Mesenchymal stem cell (in vitro differentiated cells and primary cell): ENCODE measurements around the gene APOBEC3H. TPM values are rescaled to one million over a fixed set of nuclear protein-coding genes. Genes with fewer than 3 reads are reported as not detected.
"Not testable (repeated sequence)": the region's sequence is repeated elsewhere in the genome, so short reads cannot be mapped to it uniquely, and the experiment has no call there.

ENCODE experiments used
- DNase-seq: peaks from one replicate; pipeline ENCODE4 v3.0.0-alpha.2; 2013
- H2AFZ ChIP-seq: one replicate; pipeline ENCODE4 v1.6.1; 2013; ENCODE audit warnings: low read depth, mild to moderate bottlenecking, control low read depth, inconsistent platforms, low read length, moderate library complexity
- H2AK5ac ChIP-seq: 2 replicates; pipeline ENCODE4 v1.6.1; 2013; ENCODE audit warnings: low read length, moderate library complexity, mild to moderate bottlenecking, inconsistent platforms; ENCODE audit not compliant: severe bottlenecking
- H2BK120ac ChIP-seq: one replicate; pipeline ENCODE4 v1.6.1; 2013; ENCODE audit warnings: low read depth, mild to moderate bottlenecking, inconsistent platforms, low read length, moderate library complexity
- H2BK12ac ChIP-seq, 2 experiments: one replicate each; pipeline ENCODE4 v1.6.1; 2013; ENCODE audit warnings: inconsistent platforms in 2 of 2, low read length in 2 of 2, mild to moderate bottlenecking in 2 of 2, moderate library complexity in 2 of 2, control low read depth in 1 of 2
- H2BK15ac ChIP-seq: one replicate; pipeline ENCODE4 v1.6.1; 2013; ENCODE audit warnings: mild to moderate bottlenecking, low read depth, inconsistent platforms; ENCODE audit not compliant: poor library complexity, severe bottlenecking
- H2BK5ac ChIP-seq: 2 replicates; pipeline ENCODE4 v1.6.1; 2013; ENCODE audit warnings: low read depth, mild to moderate bottlenecking, low read length, control low read depth, inconsistent platforms; ENCODE audit not compliant: poor library complexity, severe bottlenecking
- H3K14ac ChIP-seq, 2 experiments: one replicate each; pipeline ENCODE4 v1.6.1; 2013; ENCODE audit warnings: inconsistent platforms in 2 of 2, low read length in 2 of 2, control low read depth in 1 of 2, mild to moderate bottlenecking in 1 of 2, moderate library complexity in 1 of 2
- H3K18ac ChIP-seq, 2 experiments: one replicate each; pipeline ENCODE4 v1.6.1; 2013; ENCODE audit warnings: inconsistent platforms in 2 of 2, low read length in 2 of 2, control low read depth in 1 of 2, low read depth in 1 of 2, mild to moderate bottlenecking in 1 of 2
- H3K23ac ChIP-seq, 2 experiments: one replicate each; pipeline ENCODE4 v1.6.1; 2013; ENCODE audit warnings: inconsistent platforms in 2 of 2, low read length in 2 of 2, mild to moderate bottlenecking in 2 of 2, moderate library complexity in 2 of 2, control low read depth in 1 of 2
- H3K27ac ChIP-seq: 2 replicates; pipeline ENCODE4 v1.5.1; 2013; ENCODE audit warnings: mild to moderate bottlenecking, moderate library complexity, low read length, control low read depth, inconsistent platforms; ENCODE audit not compliant: poor library complexity, severe bottlenecking
- H3K27me3 ChIP-seq, 2 experiments: 2 replicates each; pipeline versions ENCODE4 v1.6.1 to v1.7.0; 2013; ENCODE audit warnings: low read length in 2 of 2, mild to moderate bottlenecking in 2 of 2, moderate library complexity in 2 of 2, control low read depth in 1 of 2, inconsistent platforms in 1 of 2; ENCODE audit not compliant: control insufficient read depth in 1 of 2, insufficient read depth in 1 of 2
- H3K36me3 ChIP-seq, 2 experiments: 2 replicates each; pipeline versions ENCODE4 v1.6.1 to v1.7.0; 2013; ENCODE audit warnings: low read length in 2 of 2, control low read depth in 1 of 2, inconsistent platforms in 1 of 2, low read depth in 1 of 2, mild to moderate bottlenecking in 1 of 2; ENCODE audit not compliant: insufficient read depth in 2 of 2, control insufficient read depth in 1 of 2
- H3K4ac ChIP-seq, 2 experiments: one replicate each; pipeline ENCODE4 v1.6.1; 2013; ENCODE audit warnings: inconsistent platforms in 2 of 2, low read length in 2 of 2, mild to moderate bottlenecking in 2 of 2, moderate library complexity in 2 of 2, control low read depth in 1 of 2, low read depth in 1 of 2
- H3K4me1 ChIP-seq: 2 replicates; pipeline ENCODE4 v1.6.1; 2013; ENCODE audit warnings: low read depth, low read length, control low read depth; ENCODE audit not compliant: control insufficient read depth, insufficient read depth
- H3K4me2 ChIP-seq: 2 replicates; pipeline ENCODE4 v1.6.1; 2013; ENCODE audit warnings: low read length, mild to moderate bottlenecking, inconsistent platforms; ENCODE audit not compliant: poor library complexity, severe bottlenecking
- H3K4me3 ChIP-seq, 2 experiments: 2 replicates each; pipeline versions ENCODE4 v1.5.1 to v1.7.0; 2013; ENCODE audit warnings: low read length in 2 of 2, mild to moderate bottlenecking in 2 of 2, control low read depth in 1 of 2, low read depth in 1 of 2; ENCODE audit not compliant: insufficient read depth in 1 of 2
- H3K79me1 ChIP-seq: replicated peaks from 2 replicates; pipeline ENCODE4 v1.6.1; 2013; ENCODE audit warnings: mild to moderate bottlenecking, control low read depth, low read length, inconsistent platforms; ENCODE audit not compliant: poor library complexity, severe bottlenecking
- H3K9ac ChIP-seq: 2 replicates; pipeline ENCODE4 v1.7.0; 2013; ENCODE audit warnings: mild to moderate bottlenecking, low read length, moderate library complexity
- H3K9me3 ChIP-seq: 2 replicates; pipeline ENCODE4 v1.7.0; 2013; ENCODE audit warnings: mild to moderate bottlenecking, low read length; ENCODE audit not compliant: control insufficient read depth
- H4K8ac ChIP-seq: one replicate; pipeline ENCODE4 v1.6.1; 2013; ENCODE audit warnings: inconsistent platforms, mild to moderate bottlenecking, low read length, moderate library complexity
- H4K91ac ChIP-seq: one replicate; pipeline ENCODE4 v1.6.1; 2013; ENCODE audit warnings: mild to moderate bottlenecking, low read length, inconsistent platforms
- WGBS: methylation state at CpG from one replicate; pipeline ENCODE4 v1.1.7; 2013; ENCODE audit warnings: mixed read lengths; 5-methylcytosine and 5-hydroxymethylcytosine counted together
- polyA plus RNA-seq, 2 experiments: library from polyadenylated mRNA; stranded (reverse); fragments of 200-250 nt; gene quantifications; one replicate each; pipeline ENCODE4 v1.2.3, GENCODE V29; 2013

The APOBEC3H gene
- 0.76 TPM for polyA plus RNA-seq (2013, experiment 1 of 2)
- polyA plus RNA-seq (2013, experiment 2 of 2) = 0.51 TPM

DNA sequence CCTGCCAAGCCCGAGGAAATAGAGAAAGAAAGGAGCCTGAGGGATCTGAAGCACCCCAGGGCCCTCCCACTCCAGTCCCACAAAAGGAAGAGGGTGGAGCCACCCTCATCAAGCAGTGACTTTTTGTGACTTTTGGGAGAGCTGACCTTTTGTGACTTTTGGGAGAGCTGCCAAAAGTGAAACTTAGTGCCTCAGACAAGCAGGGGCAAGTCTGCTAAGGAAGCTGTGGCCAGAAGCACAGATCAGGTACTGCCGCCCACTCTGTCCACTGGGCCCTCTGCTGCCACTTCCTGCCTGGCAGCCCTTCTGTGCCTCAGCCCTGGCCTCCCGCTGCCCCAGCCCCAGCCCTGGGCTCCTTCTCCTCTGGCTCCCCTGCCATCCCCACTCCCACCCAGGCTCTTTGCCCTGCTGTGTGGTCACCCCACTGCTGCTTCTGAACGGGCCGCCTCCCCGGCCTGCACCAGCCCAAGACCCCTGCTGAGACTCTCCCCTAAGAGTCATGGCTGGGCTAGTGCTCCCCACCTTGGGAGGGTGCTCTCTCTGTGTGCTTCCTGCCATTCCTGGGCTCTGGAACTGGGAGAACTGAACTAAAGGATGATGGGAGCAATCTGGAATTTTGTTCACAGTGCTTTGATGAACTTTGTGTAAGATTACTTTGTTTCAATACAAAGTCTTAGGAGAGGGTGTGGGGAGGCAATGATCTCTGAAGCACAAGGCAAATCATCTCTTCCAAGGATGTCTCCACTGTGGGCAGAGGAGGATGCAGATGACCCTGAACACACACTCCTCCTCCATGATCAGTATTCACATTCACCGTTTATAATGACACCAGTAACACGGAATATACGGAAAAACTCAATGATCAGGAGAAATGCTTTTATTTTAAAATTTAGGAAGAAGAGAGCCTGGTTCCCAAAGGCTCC lies at the start of gene APOBEC3H:
Gene APOBEC3H, plus strand, starts transcription at position 147 of the 923 bp plus-strand sequence. CDS start 3,035 bp downstream, outside the sequence.
- Histone ChIP-seq H3K27ac (peak within 1 kb of the TSS; percentile 4), H4K8ac (peak within 1 kb of the TSS; percentile 99), H3K14ac (peak within 1 kb of the TSS in 1 of 2 experiments; percentile 90), H2BK12ac (peak within 1 kb of the TSS; percentile 18 to 86), H3K9me3 (no peaks in the 10 kb centered on the region), H3K9ac (no peak within 1 kb of the TSS), H3K27me3 (peaks cover 0 to 30% of the 10 kb centered on the region in 2 experiments), H3K79me1 (no peaks in the 10 kb centered on the region), H3K4ac (peak within 1 kb of the TSS; percentile 62 to 91), H2BK15ac (peak within 1 kb of the TSS; percentile 55), H3K23ac (peak within 1 kb of the TSS in 1 of 2 experiments; percentile 81), H3K4me3 (no peak within 1 kb of the TSS), H2AFZ (peak within 1 kb of the TSS; percentile 94), H2AK5ac (peak within 1 kb of the TSS; percentile 49), H3K18ac (peak within 1 kb of the TSS; percentile 94 to 98), H3K4me2 (no peak within 1 kb of the TSS), H3K4me1 (peaks cover 7% of the 10 kb centered on the region), H4K91ac (peak within 1 kb of the TSS; percentile 83), H3K36me3 (no peaks in the 10 kb centered on the region), H2BK120ac (peak within 1 kb of the TSS; percentile 90), H2BK5ac (peak within 1 kb of the TSS; percentile 6)
- peak; percentile 6 for DNase-seq
- 95% methylated on average over 8 of the region's 9 CpGs for WGBS

DNA sequence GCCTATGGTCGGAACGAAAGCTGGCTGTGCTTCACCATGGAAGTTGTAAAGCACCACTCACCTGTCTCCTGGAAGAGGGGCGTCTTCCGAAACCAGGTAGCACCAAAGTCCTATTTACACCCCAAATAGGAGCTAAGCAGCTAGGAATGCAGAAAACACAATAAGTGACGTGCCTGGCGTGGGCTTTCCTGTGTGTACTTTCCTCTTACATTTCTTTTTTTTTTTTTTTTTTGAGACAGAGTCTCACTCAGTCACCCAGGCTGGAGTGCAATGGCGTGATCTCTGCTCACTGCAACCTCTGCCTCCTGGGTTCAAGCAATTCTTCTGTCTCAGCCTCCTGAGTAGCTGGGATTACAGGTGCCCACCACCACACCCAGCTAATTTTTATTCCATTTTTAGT lies 47.6 kb upstream of the APOBEC3H start:
- H2BK120ac ChIP-seq, H3K4me2 ChIP-seq, H2AFZ ChIP-seq, H3K14ac ChIP-seq, H3K9ac ChIP-seq, H2BK15ac ChIP-seq, H3K4ac ChIP-seq, H3K4me1 ChIP-seq, H4K91ac ChIP-seq, H3K79me1 ChIP-seq, H3K23ac ChIP-seq, H3K9me3 ChIP-seq, H2BK12ac ChIP-seq, H3K27ac ChIP-seq, DNase-seq, H3K36me3 ChIP-seq, H3K18ac ChIP-seq, H3K4me3 ChIP-seq, H3K27me3 ChIP-seq, H4K8ac ChIP-seq, H2BK5ac ChIP-seq, H2AK5ac ChIP-seq: not testable (repeated sequence)
- 94% methylated on average over 7 of the region's 7 CpGs for whole genome bisulfite sequencing

DNA sequence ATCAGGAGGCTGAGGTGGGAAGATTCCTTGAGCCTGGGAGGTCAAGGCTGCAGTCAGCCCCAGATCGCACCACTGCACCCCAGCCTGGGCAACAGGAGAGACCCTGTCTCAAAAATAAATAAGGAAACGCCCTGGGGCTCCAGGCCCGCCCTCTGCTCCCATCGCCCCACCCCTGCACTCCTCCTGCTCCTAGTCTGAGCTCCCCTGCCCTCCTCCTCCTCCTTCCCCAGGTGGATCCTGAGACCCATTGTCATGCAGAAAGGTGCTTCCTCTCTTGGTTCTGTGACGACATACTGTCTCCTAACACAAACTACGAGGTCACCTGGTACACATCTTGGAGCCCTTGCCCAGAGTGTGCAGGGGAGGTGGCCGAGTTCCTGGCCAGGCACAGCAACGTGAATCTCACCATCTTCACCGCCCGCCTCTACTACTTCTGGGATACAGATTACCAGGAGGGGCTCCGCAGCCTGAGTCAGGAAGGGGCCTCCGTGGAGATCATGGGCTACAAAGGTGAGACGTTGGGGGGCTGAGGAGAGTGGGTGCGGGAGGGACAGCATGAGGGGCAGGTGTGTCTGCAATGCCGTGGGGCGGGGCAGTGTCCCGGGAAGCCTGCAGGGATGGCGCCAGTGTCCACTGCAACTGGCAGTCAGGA lies 45.1 kb upstream of the APOBEC3H start:
- not testable (repeated sequence) for H3K4me2 ChIP-seq, H2BK5ac ChIP-seq, H2BK120ac ChIP-seq, H2BK12ac ChIP-seq, H2BK15ac ChIP-seq, H3K27ac ChIP-seq, H3K36me3 ChIP-seq, H4K8ac ChIP-seq, H3K79me1 ChIP-seq, H3K4me1 ChIP-seq, H3K27me3 ChIP-seq, H3K9me3 ChIP-seq, H3K23ac ChIP-seq, H3K9ac ChIP-seq, H3K4ac ChIP-seq, H4K91ac ChIP-seq, H3K18ac ChIP-seq, H2AK5ac ChIP-seq, H3K14ac ChIP-seq, DNase-seq, H2AFZ ChIP-seq, H3K4me3 ChIP-seq
- 81% methylated on average over 14 of the region's 18 CpGs for WGBS

DNA sequence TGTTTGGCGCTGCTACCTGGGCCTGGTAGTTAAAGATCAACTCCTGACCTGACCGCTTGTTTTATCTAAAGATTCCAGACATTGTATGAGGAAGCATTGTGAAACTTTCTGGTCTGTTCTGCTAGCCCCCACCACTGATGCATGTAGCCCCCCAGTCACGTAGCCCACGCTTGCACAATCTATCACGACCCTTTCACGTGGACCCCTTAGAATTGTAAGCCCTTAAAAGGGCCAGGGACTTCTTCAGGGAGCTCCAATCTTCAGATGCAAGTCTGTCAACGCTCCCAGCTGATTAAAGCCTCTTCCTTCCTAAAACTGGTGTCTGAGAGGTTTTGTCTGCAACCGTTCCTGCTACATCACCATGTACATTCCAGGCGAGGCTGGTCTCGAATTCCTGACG lies 41.4 kb upstream of the APOBEC3H start:
- no peak for DNase-seq
- no peak overlapping the region for H2BK15ac ChIP-seq
- H3K4ac ChIP-seq = no peak overlapping the region
- H3K18ac ChIP-seq = no peak overlapping the region
- no peaks in the 10 kb centered on the region for H3K4me1 ChIP-seq
- H2BK5ac ChIP-seq = no peak overlapping the region
- no peaks in the 10 kb centered on the region for H3K79me1 ChIP-seq
- no peak overlapping the region for H2AK5ac ChIP-seq
- H3K36me3 ChIP-seq = no peaks in the 10 kb centered on the region
- H2AFZ ChIP-seq = no peak overlapping the region
- H2BK12ac ChIP-seq = no peak overlapping the region
- peaks cover 17 to 19% of the 10 kb centered on the region in 2 experiments for H3K27me3 ChIP-seq
- no peak overlapping the region for H3K14ac ChIP-seq
- H3K4me3 ChIP-seq = no peak overlapping the region
- 91% methylated on average over 11 of the region's 11 CpGs for WGBS
- no peak overlapping the region for H4K91ac ChIP-seq
- no peak overlapping the region for H3K27ac ChIP-seq
- H3K4me2 ChIP-seq = no peak overlapping the region
- H3K9me3 ChIP-seq = peaks cover 7% of the 10 kb centered on the region
- no peak overlapping the region for H3K9ac ChIP-seq
- H4K8ac ChIP-seq = no peak overlapping the region
- H3K23ac ChIP-seq = no peak overlapping the region
- H2BK120ac ChIP-seq = no peak overlapping the region
